ENCODE results near the gene IGFN1. TPM values are rescaled to one million over a fixed set of nuclear protein-coding genes. Genes with fewer than 3 reads are reported as not detected.

The IGFN1 gene
- polyA plus RNA-seq, 1 of the 3 experiments (the other 2 are of a cell fraction): 0.18 TPM

DNA sequence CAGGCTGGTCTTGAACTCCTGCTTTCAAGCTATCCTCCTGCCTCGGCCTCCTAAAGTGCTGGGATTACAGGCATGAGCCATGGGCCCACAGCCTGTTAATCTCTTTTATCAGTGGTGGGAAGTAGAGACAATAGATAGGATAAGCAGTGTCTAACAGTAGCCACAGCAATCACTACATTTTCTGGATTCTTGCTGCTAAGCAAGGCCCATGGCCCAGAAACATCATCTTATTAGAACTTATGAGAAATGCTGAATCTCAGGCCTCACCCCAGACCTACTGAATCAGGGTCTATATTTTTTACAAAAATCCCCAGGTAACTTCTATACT is 29.7 kb downstream of the IGFN1 start:
- Histone ChIP-seq H3K9ac (no peak overlapping the region), H3F3A (replicated peaks; ENCODE audit: insufficient read depth) (no peaks in the 10 kb centered on the region), H4K20me1 (ENCODE audit: insufficient read depth) (no peaks in the 10 kb centered on the region), H3K9me3 (no peaks in the 10 kb centered on the region), H3K79me2 (ENCODE audit: insufficient read depth) (no peaks in the 10 kb centered on the region), H3K27me3 (ENCODE audit: insufficient read depth) (no peaks in the 10 kb centered on the region), H2AFZ (ENCODE audit: low read depth) (no peak overlapping the region), H3K4me1 (ENCODE audit: control insufficient read depth in 1 of 2, insufficient read depth in 2 of 2, low read depth in 1 of 2, low read length in 1 of 2) (peaks cover 0 to 3% of the 10 kb centered on the region in 2 experiments; a peak in 1 of 4 replicates), H3K27ac (ENCODE audit: low read depth in 2 of 2, low read length in 1 of 2) (no peak overlapping the region), H3K9me2 (no peaks in the 10 kb centered on the region), H3K36me3 (replicated peaks in 1 of 2; ENCODE audit: control insufficient read depth in 1 of 2, insufficient read depth in 2 of 2, low read length in 1 of 2) (no peaks in the 10 kb centered on the region), H3K4me3 (ENCODE audit: low read depth in 2 of 2, low read length in 1 of 2) (no peak overlapping the region), H3K4me2 (no peak overlapping the region)
- CTCF ChIA-PET: interaction anchor here (0.7 kb wide), 1 partner anchor 17 kb away, joined by 3 read pairs; no protein-coding TSS in a partner anchor
- WGBS (ENCODE audit: low lambda C conversion rate): 80% methylated on average over 1 of the region's 1 CpG
- no peak for DNase-seq
- POLR2A ChIA-PET: no interaction called here
- TF ChIP-seq FOXJ3 (CRISPR knock-in tag; IDR thresholded peaks at IDR 0.05): no peak
- no peak for TF ChIP-seq GATA2 (CRISPR knock-in tag; IDR thresholded peaks at IDR 0.05)
- no peak for TF ChIP-seq RAD21 (IDR thresholded peaks at IDR 0.05; ENCODE audit: low read length)
- TF ChIP-seq POLR2AphosphoS5 (IDR thresholded peaks at IDR 0.05; ENCODE audit: low read depth, low read length): no peak
- no peak for TF ChIP-seq FOSL2 (IDR thresholded peaks at IDR 0.05; ENCODE audit: borderline replicate concordance, low read depth)
- no peak for TF ChIP-seq MEF2A (IDR thresholded peaks at IDR 0.05; ENCODE audit: borderline replicate concordance, low read depth)
- TF ChIP-seq NFIC (IDR thresholded peaks at IDR 0.05; ENCODE audit: borderline replicate concordance): no peak
- no peak for TF ChIP-seq RCOR1 (IDR thresholded peaks at IDR 0.05; ENCODE audit: low read length)
- no peak for TF ChIP-seq SMC3 (IDR thresholded peaks at IDR 0.05; ENCODE audit: low read depth, low read length)
- no peak for TF ChIP-seq ELF1 (IDR thresholded peaks at IDR 0.05)
- TF ChIP-seq USF1 (IDR thresholded peaks at IDR 0.05; ENCODE audit: borderline replicate concordance, low read depth): no peak
- no peak for TF ChIP-seq MXI1 (IDR thresholded peaks at IDR 0.05; ENCODE audit: low read depth, low read length)
- no peak for TF ChIP-seq EZH2phosphoT487 (IDR thresholded peaks at IDR 0.05; ENCODE audit: borderline replicate concordance, low read depth)
- no peak for TF ChIP-seq ZBTB33 (IDR thresholded peaks at IDR 0.05; ENCODE audit: borderline replicate concordance, low read depth)
- no peak for TF ChIP-seq TEAD4 (IDR thresholded peaks at IDR 0.05; ENCODE audit: borderline replicate concordance, insufficient read depth)
- no peak for TF ChIP-seq TCF12 (IDR thresholded peaks at IDR 0.05)

DNA sequence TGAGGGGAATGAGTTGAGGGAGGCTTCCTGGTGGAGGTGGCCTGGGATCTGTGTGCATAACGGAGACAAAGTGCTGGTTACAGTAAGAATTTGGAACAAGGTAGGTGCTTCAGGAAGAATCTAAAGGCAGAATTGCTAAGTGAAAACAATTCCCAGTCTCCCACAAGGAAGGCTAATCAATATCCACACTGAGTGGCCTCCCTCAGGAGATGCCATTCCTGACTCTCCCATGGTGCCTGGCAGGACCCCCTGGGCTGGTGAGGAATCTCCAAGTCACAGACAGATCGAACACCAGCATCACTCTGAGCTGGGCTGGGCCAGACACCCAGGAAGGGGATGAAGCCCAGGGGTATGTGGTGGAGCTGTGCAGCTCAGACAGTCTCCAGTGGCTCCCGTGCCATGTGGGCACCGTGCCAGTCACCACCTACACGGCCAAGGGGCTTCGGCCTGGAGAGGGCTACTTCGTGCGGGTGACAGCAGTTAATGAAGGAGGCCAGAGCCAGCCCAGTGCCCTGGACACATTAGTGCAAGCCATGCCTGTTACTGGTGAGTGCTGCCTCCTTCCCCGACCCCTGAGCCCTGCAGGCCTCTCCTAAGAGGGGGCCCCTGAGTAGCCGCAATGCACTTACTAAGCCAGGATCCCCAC is 30.7 kb downstream of the IGFN1 start:
- no peaks in the 10 kb centered on the region for H3K36me3 ChIP-seq (replicated peaks in 1 of 2; ENCODE audit: control insufficient read depth in 1 of 2, insufficient read depth in 2 of 2, low read length in 1 of 2)
- POLR2A ChIA-PET: no interaction called here
- no peaks in the 10 kb centered on the region for H3F3A ChIP-seq (replicated peaks; ENCODE audit: insufficient read depth)
- H3K9me3 ChIP-seq: no peaks in the 10 kb centered on the region
- no peak overlapping the region for H2AFZ ChIP-seq (ENCODE audit: low read depth)
- H3K9ac ChIP-seq: no peak overlapping the region
- H3K4me1 ChIP-seq (ENCODE audit: control insufficient read depth in 1 of 2, insufficient read depth in 2 of 2, low read depth in 1 of 2, low read length in 1 of 2): peaks cover 0 to 3% of the 10 kb centered on the region in 2 experiments; a peak in 1 of 4 replicates
- H3K4me3 ChIP-seq (ENCODE audit: low read depth in 2 of 2, low read length in 1 of 2): no peak overlapping the region
- peak; percentile 29 for DNase-seq
- WGBS (ENCODE audit: low lambda C conversion rate): 80% methylated on average over 3 of the region's 10 CpGs
- H3K79me2 ChIP-seq (ENCODE audit: insufficient read depth): no peaks in the 10 kb centered on the region
- no peak overlapping the region for H3K27ac ChIP-seq (ENCODE audit: low read depth in 2 of 2, low read length in 1 of 2)
- no peaks in the 10 kb centered on the region for H3K27me3 ChIP-seq (ENCODE audit: insufficient read depth)
- H4K20me1 ChIP-seq (ENCODE audit: insufficient read depth): no peaks in the 10 kb centered on the region
- CTCF ChIA-PET: interaction anchor here (0.7 to 2.5 kb wide), 11 partner anchors 18 to 249 kb away, joined by 3 to 14 read pairs (median 4); partner anchors contain the start of gene ASCL5
- H3K9me2 ChIP-seq: no peaks in the 10 kb centered on the region
- H3K4me2 ChIP-seq: no peak overlapping the region
- TF ChIP-seq, protein P1, sequence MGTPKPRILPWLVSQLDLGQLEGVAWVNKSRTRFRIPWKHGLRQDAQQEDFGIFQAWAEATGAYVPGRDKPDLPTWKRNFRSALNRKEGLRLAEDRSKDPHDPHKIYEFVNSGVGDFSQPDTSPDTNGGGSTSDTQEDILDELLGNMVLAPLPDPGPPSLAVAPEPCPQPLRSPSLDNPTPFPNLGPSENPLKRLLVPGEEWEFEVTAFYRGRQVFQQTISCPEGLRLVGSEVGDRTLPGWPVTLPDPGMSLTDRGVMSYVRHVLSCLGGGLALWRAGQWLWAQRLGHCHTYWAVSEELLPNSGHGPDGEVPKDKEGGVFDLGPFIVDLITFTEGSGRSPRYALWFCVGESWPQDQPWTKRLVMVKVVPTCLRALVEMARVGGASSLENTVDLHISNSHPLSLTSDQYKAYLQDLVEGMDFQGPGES (IDR thresholded peaks at IDR 0.05; ENCODE audit: low read depth, low read length): no peak
- TF ChIP-seq TCF12 (IDR thresholded peaks at IDR 0.05): no peak
- no peak for TF ChIP-seq USF2 (IDR thresholded peaks at IDR 0.05; ENCODE audit: borderline replicate concordance, low read depth, low read length)
- no peak for TF ChIP-seq RAD21 (IDR thresholded peaks at IDR 0.05; ENCODE audit: low read length)
- no peak for TF ChIP-seq SIN3A (IDR thresholded peaks at IDR 0.05; ENCODE audit: borderline replicate concordance, low read depth, low read length)
- no peak for TF ChIP-seq RCOR1 (IDR thresholded peaks at IDR 0.05; ENCODE audit: low read length)
- no peak for TF ChIP-seq GATA2 (CRISPR knock-in tag; IDR thresholded peaks at IDR 0.05)
- TF ChIP-seq TEAD4 (IDR thresholded peaks at IDR 0.05; ENCODE audit: borderline replicate concordance, insufficient read depth): no peak
- TF ChIP-seq MEF2A (IDR thresholded peaks at IDR 0.05; ENCODE audit: borderline replicate concordance, low read depth): no peak
- no peak for TF ChIP-seq JUND (IDR thresholded peaks at IDR 0.05)
- no peak for TF ChIP-seq SMC3 (IDR thresholded peaks at IDR 0.05; ENCODE audit: low read depth, low read length)
- no peak for TF ChIP-seq EP300 (IDR thresholded peaks at IDR 0.05; ENCODE audit: borderline replicate concordance in 1 of 2, low read depth in 1 of 2, low read length in 1 of 2)
- no peak for TF ChIP-seq GABPA (IDR thresholded peaks at IDR 0.05; ENCODE audit: low read depth)
- TF ChIP-seq CHD2 (IDR thresholded peaks at IDR 0.05; ENCODE audit: low read length, partially characterized antibody): no peak
